Stomach smooth muscle (tissue), 2 donors: Measurements from ENCODE around the gene FAM98B.

Experiments
- H3K27ac ChIP-seq: one replicate; pipeline ENCODE4 v1.7.0; 2013; ENCODE audit warnings: mild to moderate bottlenecking, low read length, inconsistent platforms
- H3K27me3 ChIP-seq, 2 donors: one replicate each; pipeline ENCODE4 v1.7.0; 2013; ENCODE audit warnings: low read length in 2 of 2; ENCODE audit not compliant: insufficient read depth in 2 of 2, control insufficient read depth in 1 of 2
- H3K36me3 ChIP-seq, 2 donors: one replicate each; pipeline ENCODE4 v1.7.0; 2013; ENCODE audit warnings: low read length in 2 of 2; ENCODE audit not compliant: control insufficient read depth in 2 of 2, insufficient read depth in 2 of 2
- H3K4me1 ChIP-seq: one replicate; pipeline ENCODE4 v1.7.0; 2013; ENCODE audit warnings: low read length; ENCODE audit not compliant: control insufficient read depth, insufficient read depth
- H3K4me3 ChIP-seq, 2 donors: one replicate each; pipeline ENCODE4 v1.7.0; 2013; ENCODE audit warnings: low read length in 2 of 2
- H3K9ac ChIP-seq, 2 donors: one replicate each; pipeline ENCODE4 v1.7.0; 2013; ENCODE audit warnings: low read length in 2 of 2, mild to moderate bottlenecking in 1 of 2
- H3K9me3 ChIP-seq, 2 donors: one replicate each; pipeline ENCODE4 v1.7.0; 2013; ENCODE audit warnings: low read length in 2 of 2; ENCODE audit not compliant: control insufficient read depth in 2 of 2
- donor health status: healthy.
- donor health status: Pancreatic carcinoma.

FAM98B gene

DNA sequence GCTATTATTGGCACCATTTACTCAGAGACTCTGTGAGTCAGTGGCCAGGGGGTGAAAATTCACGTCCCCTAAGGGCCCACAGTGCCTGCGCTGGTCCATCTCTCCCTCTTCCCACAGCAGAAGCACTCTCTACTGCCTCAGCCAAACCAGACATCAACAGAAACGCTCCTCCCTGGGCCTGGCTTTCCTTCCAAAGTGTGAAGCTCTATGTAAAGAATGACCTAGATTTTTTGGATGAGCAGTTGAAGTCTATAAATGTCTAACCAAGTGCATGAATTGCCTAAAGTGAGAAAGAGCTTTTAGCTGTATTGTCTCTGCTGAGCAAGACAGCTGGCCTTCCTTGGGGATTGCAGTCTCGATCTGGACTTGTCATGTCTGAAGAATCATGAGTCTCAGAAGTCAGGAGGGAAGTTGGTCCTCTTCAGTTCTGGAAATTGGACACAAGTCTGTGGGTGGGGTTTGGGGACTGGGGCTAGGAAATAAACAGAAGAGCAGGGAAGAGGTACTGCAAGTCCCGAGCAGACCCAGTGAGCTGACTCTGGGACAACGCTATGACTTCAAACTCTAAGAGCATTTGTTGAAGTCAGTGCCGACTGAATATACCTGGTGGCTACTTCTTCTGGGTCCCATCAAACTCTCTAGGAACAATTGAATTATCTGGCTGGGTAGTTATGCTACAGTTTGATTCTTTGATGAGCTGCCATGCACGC, 81.7 kb downstream of the FAM98B start:
- Histone ChIP-seq H3K9me3 (no peaks in the 10 kb centered on the region), H3K9ac (no peak overlapping the region), H3K4me1 (peaks cover 2% of the 10 kb centered on the region), H3K27me3 (no peaks in the 10 kb centered on the region), H3K4me3 (no peak overlapping the region), H3K36me3 (no peaks in the 10 kb centered on the region), H3K27ac (no peak overlapping the region)

DNA sequence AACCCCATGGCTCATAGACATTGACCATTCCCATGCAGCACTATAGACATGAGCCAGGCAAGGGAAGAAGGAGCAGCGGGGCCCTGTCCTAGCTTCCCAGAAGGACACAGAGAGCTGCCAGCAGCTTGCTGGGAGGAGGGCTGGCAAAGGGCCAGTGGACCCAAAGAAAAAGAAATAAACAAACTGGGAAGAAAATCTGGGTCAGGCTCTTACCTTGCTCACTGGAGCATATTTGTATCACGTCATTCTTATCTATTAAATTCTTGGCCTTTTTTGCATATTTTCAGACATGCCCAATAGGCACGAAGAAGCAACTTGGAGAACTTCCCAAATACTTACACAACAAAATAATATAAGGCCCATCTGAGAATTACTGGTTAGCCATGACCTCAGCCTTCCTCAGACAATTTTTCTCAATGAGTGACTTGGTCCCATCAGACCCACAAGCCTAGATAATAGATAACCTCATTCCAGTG, 82.3 kb downstream of the FAM98B start:
- H3K27ac ChIP-seq = no peak overlapping the region
- H3K27me3 ChIP-seq = no peaks in the 10 kb centered on the region
- H3K9ac ChIP-seq = no peak overlapping the region
- no peak overlapping the region for H3K4me3 ChIP-seq
- no peaks in the 10 kb centered on the region for H3K9me3 ChIP-seq
- peaks cover 2% of the 10 kb centered on the region for H3K4me1 ChIP-seq
- no peaks in the 10 kb centered on the region for H3K36me3 ChIP-seq
